GM18867 (cell line): ENCODE data around the gene PIK3C3.

Experiments
- ATAC-seq: cut with Tn5 transposase; IDR thresholded peaks from one replicate; pipeline ENCODE4 v1.9.1; 2021; ENCODE audit warnings: mild to moderate bottlenecking, moderate library complexity; ENCODE audit not compliant: unreplicated experiment

PIK3C3 gene

GRCh38 chr18:42113529-42114191 is 158.6 kb downstream of the PIK3C3 start:
- peak; percentile 40 for ATAC-seq

- peak; percentile 93 for ATAC-seq
Measured at GRCh38 chr18:42114310-42114943, 159.4 kb downstream of the PIK3C3 start.

GRCh38 chr18:42126586-42126985 is 171.6 kb downstream of the PIK3C3 start:
- ATAC-seq: no peak

GRCh38 chr18:42131066-42131929 is 176.3 kb downstream of the PIK3C3 start:
- no peak for ATAC-seq

- ATAC-seq: no peak
Measured at GRCh38 chr18:42131930-42132244, 176.9 kb downstream of the PIK3C3 start.
